GM18505 (cell line): ENCODE data around the gene CNTNAP5.

ENCODE experiments used
- ATAC-seq: cut with Tn5 transposase; IDR thresholded peaks from one replicate; pipeline ENCODE4 v1.9.1; 2021; ENCODE audit not compliant: unreplicated experiment
- POLR2A ChIP-seq: IDR thresholded peaks from 4 replicates; pipeline ENCODE4 v1.6.1; 2011; ENCODE audit warnings: borderline replicate concordance; ENCODE audit not compliant: insufficient read depth, insufficient read length; ENCODE audit errors: extremely low read depth

The CNTNAP5 gene

GRCh38 chr2:124081154-124081716 is 56.1 kb downstream of the CNTNAP5 start:
- TF ChIP-seq POLR2A, result no peak
- no peak for ATAC-seq

GRCh38 chr2:124088616-124089015 is 63.5 kb downstream of the CNTNAP5 start:
- no peak for TF ChIP-seq POLR2A
- no peak for ATAC-seq

GRCh38 chr2:124091721-124092120 is 66.6 kb downstream of the CNTNAP5 start:
- no peak for TF ChIP-seq POLR2A
- ATAC-seq, result no peak

GRCh38 chr2:124092651-124093050 is 67.6 kb downstream of the CNTNAP5 start:
- no peak for TF ChIP-seq POLR2A
- no peak for ATAC-seq

- no peak for TF ChIP-seq POLR2A
- no peak for ATAC-seq
Measured at GRCh38 chr2:124104914-124105313, 79.8 kb downstream of the CNTNAP5 start.

- TF ChIP-seq POLR2A, result no peak
Measured at GRCh38 chr2:124112206-124112605, 87.1 kb downstream of the CNTNAP5 start.

GRCh38 chr2:124112966-124113365 is 87.9 kb downstream of the CNTNAP5 start:
- no peak for TF ChIP-seq POLR2A
- no peak for ATAC-seq

More at GRCh38 chr2:124112206-124112605, 87.1 kb downstream of the CNTNAP5 start:
- ATAC-seq, result no peak

- TF ChIP-seq POLR2A, result no peak
- no peak for ATAC-seq
Measured at GRCh38 chr2:124120246-124120645, 95.2 kb downstream of the CNTNAP5 start.

- ATAC-seq, result no peak
- no peak for TF ChIP-seq POLR2A
Measured at GRCh38 chr2:124121106-124121505, 96.0 kb downstream of the CNTNAP5 start.

GRCh38 chr2:124121760-124122275 is 96.7 kb downstream of the CNTNAP5 start:
- no peak for TF ChIP-seq POLR2A
- ATAC-seq, result no peak

GRCh38 chr2:124122340-124122739 is 97.3 kb downstream of the CNTNAP5 start:
- no peak for ATAC-seq
- no peak for TF ChIP-seq POLR2A

- no peak for TF ChIP-seq POLR2A
- no peak for ATAC-seq
Measured at GRCh38 chr2:124131276-124131675, 106.2 kb downstream of the CNTNAP5 start.

- no peak for TF ChIP-seq POLR2A
- no peak for ATAC-seq
Measured at GRCh38 chr2:124136110-124136509, 111.0 kb downstream of the CNTNAP5 start.

GRCh38 chr2:124138076-124138475 is 113.0 kb downstream of the CNTNAP5 start:
- no peak for TF ChIP-seq POLR2A
- ATAC-seq, result no peak

- TF ChIP-seq POLR2A, result no peak
- no peak for ATAC-seq
Measured at GRCh38 chr2:124145982-124146381, 120.9 kb downstream of the CNTNAP5 start.
